HG03460 (cell line): ENCODE data around the gene FOXL3.
"Not testable (repeated sequence)": the region's sequence is repeated elsewhere in the genome, so short reads cannot be mapped to it uniquely, and the experiment has no call there.

Experiments used
- ATAC-seq: cut with Tn5 transposase; IDR thresholded peaks from one replicate; pipeline ENCODE4 v1.9.1; 2021; ENCODE audit not compliant: unreplicated experiment

The FOXL3 gene

DNA sequence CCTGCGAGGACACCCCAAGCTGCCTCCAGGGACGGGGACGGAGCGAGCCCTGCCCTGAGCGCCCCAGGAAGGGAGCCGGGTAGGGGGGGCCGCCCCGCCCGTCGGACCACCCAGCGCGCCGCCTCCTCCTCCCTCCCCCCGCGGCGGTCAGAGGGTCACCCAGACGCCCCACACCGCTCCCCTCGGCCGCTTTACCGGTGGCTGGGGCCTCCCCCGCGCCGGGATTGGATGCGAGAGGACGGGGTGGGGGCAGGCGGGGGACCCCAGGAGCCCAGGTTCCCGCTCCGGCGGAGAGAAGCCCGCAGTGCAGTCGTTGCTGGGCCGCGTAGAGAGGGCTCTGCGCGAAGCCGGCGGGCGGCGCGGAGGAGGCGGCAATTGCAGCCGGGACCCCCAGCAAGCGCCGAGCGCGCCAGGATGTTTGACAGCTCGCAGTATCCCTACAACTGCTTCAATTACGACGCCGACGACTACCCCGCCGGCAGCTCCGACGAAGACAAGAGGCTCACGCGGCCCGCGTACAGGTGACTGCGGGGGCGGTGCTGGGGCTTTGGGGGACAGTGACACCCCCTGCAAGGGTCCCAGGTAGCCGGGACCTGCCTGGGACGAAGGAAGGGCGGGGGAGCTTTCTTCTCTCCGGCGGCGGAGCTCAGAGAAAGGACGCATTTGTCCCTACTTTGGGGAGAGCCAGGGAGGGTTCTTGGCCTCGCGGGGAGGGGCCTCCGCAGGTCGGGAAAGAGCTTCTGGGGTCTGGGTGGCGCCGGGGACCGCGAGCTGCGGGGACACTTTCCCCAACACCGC is at the start of gene FOXL3:
Gene FOXL3 (plus strand): TSS at position 415 of the 798 bp plus-strand sequence. CDS start 0 bp downstream, at position 415.
- no peak for ATAC-seq

GRCh38 chr7:240887-241421 is 49.0 kb upstream of the FOXL3 start:
- ATAC-seq = no peak

GRCh38 chr7:241513-241912 is 48.5 kb upstream of the FOXL3 start:
- no peak for ATAC-seq

DNA sequence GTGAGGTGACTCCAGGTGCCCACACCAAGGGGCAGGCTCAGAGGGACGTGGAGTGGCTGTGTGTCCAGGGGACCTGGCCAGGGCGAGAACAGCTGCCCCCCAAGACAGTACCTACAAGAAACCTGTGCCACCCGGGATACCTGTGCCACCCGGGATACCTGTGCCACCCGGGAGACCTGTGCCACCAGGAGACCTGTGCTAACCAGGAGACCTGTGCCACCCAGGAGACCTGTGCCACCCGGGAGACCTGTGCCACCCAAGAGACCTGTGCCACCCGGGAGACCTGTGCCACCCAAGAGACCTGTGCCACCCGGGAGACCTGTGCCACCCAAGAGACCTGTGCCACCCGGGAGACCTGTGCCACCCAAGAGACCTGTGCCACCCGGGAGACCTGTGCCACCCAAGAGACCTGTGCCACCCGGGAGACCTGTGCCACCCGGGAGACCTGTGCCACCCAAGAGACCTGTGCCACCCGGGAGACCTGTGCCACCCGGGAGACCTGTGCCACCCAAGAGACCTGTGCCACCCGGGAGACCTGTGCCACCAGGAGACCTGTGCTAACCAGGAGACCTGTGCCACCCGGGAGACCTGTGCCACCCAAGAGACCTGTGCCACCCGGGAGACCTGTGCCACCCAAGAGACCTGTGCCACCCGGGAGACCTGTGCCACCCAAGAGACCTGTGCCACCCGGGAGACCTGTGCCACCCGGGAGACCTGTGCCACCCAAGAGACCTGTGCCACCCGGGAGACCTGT is 47.0 kb upstream of the FOXL3 start:
- ATAC-seq = not testable (repeated sequence)

DNA sequence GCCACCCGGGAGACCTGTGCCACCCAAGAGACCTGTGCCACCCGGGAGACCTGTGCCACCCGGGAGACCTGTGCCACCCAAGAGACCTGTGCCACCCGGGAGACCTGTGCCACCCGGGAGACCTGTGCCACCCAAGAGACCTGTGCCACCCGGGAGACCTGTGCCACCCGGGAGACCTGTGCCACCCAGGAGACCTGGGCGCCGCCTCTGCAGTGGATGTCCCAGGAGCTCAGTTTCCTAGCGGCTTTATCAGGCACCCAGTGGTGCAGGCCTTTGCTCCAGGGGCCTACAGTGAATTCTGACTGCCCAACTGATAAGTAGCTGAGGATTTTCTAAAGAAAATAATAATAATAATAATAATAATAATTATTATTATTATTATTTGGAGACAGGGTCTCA is 46.4 kb upstream of the FOXL3 start:
- not testable (repeated sequence) for ATAC-seq

DNA sequence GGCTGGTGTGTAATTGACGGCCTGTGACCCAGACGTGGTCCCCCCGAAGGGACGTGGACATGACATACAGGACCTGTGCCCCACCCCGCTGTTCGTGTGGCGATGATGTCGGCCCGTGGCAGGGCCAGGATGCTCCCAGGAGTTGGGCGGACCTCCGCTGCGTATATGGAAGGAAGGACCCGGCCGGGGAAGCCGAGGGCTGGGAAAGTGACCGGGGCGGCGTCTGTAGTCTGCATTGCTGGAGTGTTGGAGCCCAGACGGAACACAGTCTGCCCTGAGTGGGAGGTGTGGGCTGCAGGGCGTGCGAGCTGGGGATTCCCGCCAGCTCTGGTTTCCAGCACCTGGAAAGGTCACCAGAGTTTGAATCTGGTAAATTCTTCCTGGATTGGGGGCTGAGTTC is 45.0 kb upstream of the FOXL3 start:
- no peak for ATAC-seq

- no peak for ATAC-seq
These were observed 44.2 kb upstream of the FOXL3 start for GRCh38 chr7:245574-246295.

GRCh38 chr7:246451-246850 is 43.5 kb upstream of the FOXL3 start:
- ATAC-seq = no peak

DNA sequence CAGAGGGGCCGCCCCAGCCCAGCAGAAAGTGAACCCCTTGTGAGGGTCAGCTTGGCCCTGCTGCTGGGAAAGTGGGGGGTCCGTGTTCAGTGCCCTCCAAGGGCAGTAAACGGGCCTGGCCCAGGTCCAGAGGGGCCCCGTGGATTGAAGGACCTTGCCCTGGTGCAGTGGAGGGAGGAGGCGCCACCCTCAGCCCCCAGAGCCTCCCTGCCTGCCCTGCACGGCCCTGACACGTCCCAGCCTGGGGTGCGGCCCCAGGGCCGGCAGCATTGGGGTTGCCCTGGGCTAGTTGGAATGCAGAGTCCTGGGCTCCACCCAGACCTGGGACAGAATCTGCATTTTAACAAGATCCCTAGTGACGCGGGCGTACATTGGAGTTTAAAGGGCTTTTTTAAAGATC is 42.8 kb upstream of the FOXL3 start:
- ATAC-seq = no peak

- no peak for ATAC-seq
These were observed 42.3 kb upstream of the FOXL3 start for GRCh38 chr7:247636-248035.

GRCh38 chr7:248732-249435 is 41.1 kb upstream of the FOXL3 start:
- no peak for ATAC-seq

DNA sequence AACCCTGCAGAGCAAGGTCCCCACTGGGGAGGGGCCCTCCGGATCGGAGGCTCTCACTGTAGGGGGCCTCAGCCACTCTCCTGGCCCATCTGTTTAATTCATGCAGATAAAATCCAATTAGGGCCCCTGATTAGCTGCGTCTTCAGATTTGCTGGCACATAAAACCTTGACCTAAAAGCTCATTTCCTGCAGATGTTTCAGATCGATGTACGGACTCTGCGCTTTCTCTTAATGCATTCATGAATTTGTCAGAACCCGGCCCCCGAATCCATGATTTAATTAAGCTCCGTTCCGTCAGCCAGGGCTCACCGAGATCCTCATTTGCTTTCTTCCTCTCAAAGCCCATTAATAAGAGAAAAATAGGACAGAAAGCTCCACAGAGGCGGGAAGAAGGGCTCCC is 40.0 kb upstream of the FOXL3 start:
- ATAC-seq = no peak

GRCh38 chr7:250523-250922 is 39.4 kb upstream of the FOXL3 start:
- no peak for ATAC-seq

GRCh38 chr7:251005-251404 is 39.0 kb upstream of the FOXL3 start:
- ATAC-seq = no peak

DNA sequence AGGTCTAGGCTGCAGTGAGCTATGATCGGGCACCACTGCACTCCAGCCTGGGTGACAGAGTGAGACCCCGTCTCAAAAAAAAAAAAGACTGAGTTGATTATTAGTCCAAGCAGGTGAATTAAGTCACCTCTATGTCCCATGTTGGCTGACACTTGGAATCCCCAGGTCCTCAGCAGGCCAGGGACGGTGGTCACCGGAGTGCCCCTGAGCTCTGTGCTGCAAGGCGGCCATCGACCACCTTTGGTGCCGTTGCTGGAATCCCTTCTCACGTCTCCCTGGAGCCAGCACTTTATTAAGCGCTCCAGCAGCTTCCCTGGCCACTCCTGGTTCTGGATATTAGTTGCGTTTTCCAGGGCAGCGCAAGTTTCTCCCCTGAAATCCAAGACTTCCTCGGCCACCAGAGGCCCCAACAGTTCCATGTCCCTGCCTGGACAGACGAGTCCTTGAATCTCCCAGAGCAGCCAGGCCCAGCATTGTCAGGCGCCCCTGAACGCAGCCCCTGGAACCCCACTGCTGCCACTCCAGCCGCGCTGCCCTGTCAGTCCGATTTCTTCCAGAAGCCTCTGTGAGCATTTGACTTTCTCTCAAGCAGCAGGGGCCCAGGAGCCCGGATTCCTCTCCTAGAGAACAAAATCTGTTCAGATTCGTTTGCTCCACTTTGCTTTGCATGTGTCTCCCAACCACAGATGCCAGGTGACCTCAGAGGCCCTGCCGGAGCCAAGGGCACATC is 38.4 kb upstream of the FOXL3 start:
- ATAC-seq = no peak

DNA sequence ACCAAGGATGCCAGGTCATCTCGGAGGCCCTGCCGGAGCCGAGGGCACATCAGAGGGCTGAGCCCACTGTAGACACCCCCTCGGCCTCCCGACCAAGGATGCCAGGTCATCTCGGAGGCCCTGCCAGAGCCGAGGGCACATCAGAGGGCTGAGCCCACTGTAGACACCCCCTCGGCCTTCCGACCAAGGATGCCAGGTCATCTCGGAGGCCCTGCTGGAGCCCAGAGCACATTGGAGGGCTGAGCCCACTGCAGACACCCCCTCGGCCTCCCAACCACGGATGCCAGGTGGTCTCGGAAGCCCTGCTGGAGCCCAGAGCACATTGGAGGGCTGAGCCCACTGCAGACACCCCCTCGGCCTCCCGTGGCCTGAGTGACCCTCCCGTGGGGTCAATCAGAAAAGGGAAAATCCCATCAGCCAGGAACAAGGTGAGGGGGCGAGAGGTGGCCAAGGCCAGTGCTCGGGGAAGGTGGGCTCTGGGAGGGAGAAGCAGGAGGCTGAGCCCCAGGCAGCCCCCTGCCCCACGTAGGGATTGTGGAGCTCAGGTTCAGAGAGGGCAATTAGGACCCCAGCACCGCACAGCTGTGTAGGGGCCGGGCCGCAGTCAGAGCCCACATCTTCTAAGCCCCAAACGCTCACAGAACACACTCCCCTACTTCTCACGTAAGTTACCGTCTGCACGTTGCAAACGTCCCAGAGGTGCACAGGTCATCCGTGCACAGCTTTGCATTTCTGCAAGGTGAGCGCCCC is 37.6 kb upstream of the FOXL3 start:
- ATAC-seq = no peak

DNA sequence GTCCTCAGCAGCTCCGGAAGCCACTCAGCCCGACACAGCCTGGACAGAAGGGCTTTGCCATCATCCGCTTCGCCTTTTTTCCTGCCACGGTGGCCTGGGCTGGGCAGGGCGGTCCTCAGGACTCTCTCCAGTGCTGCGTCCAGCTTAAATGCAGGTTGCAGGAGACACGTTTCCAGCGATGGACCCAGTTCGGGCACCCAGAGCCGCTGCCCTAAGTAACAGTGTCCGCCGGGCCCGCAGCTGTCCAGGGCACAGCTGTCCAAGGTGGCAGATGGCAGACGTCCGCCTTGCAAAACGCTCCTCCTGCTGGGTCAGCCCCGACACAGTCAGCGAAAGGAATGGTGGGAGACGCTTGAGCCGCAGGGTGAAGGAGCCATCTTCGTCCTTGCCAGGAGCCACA is 37.0 kb upstream of the FOXL3 start:
- ATAC-seq = no peak

- no peak for ATAC-seq
These were observed 36.2 kb upstream of the FOXL3 start for GRCh38 chr7:253581-254336.
